Frontal cortex (tissue), 4 donors: ENCODE results near the gene MEIS1. TPM values are rescaled to one million over a fixed set of nuclear protein-coding genes. Genes with fewer than 3 reads are reported as not detected.

Experiments
- DNase-seq, 2 donors: peaks; one replicate each; pipeline ENCODE4 v3.0.0; 2012; ENCODE audit warnings: low spot score in 2 of 2
- FAIRE-seq: peaks from 2 replicates; lab custom pipeline; 2012; peaks lifted over from hg19 to GRCh38; lab: Jason Lieb, UNC
- total RNA-seq: library from RNA; depleted of rRNA; stranded (reverse); fragments of >200 nt; gene quantifications from one replicate; pipeline ENCODE4 v1.2.3, GENCODE V29; 2014
- donor health status: control.
- donor health status: control.
- donor health status: control.

The MEIS1 gene
- total RNA-seq, 1 donor from 2014 or later: 39.5 TPM

- FAIRE-seq: no peak
- no peak for DNase-seq
Measured at GRCh38 chr2:66528974-66529724, 94.2 kb downstream of the MEIS1 start.

GRCh38 chr2:66530651-66531050, 95.7 kb downstream of the MEIS1 start:
- FAIRE-seq (no peak), DNase-seq (no peak)

GRCh38 chr2:66531155-66531554, 96.2 kb downstream of the MEIS1 start:
- DNase-seq (no peak), FAIRE-seq (no peak)

- FAIRE-seq (no peak), DNase-seq (no peak)
Measured at GRCh38 chr2:66531567-66531966, 96.6 kb downstream of the MEIS1 start.

- FAIRE-seq (no peak), DNase-seq (no peak)
Measured at GRCh38 chr2:66532972-66533868, 98.3 kb downstream of the MEIS1 start.

- FAIRE-seq (no peak), DNase-seq (no peak)
Measured at GRCh38 chr2:66534461-66534860, 99.5 kb downstream of the MEIS1 start.

GRCh38 chr2:66535574-66536289, 100.8 kb downstream of the MEIS1 start:
- DNase-seq: no peak
- no peak for FAIRE-seq

- FAIRE-seq: no peak
- no peak for DNase-seq
Measured at GRCh38 chr2:66536290-66536673, 101.4 kb downstream of the MEIS1 start.

GRCh38 chr2:66536997-66537396, 102.1 kb downstream of the MEIS1 start:
- FAIRE-seq: no peak
- DNase-seq: no peak

GRCh38 chr2:66538291-66538690, 103.4 kb downstream of the MEIS1 start:
- no peak for FAIRE-seq
- no peak for DNase-seq

- no peak for FAIRE-seq
Measured at GRCh38 chr2:66539452-66539851, 104.5 kb downstream of the MEIS1 start.

GRCh38 chr2:66541646-66542045, 106.7 kb downstream of the MEIS1 start:
- peak; percentile 48 for FAIRE-seq
- peak; percentile 11 to 19 for DNase-seq

More at GRCh38 chr2:66539452-66539851, 104.5 kb downstream of the MEIS1 start:
- no peak for DNase-seq

GRCh38 chr2:66543257-66543767, 108.4 kb downstream of the MEIS1 start:
- no peak for FAIRE-seq

GRCh38 chr2:66544258-66544657, 109.3 kb downstream of the MEIS1 start:
- no peak for FAIRE-seq
- DNase-seq: no peak

More at GRCh38 chr2:66543257-66543767, 108.4 kb downstream of the MEIS1 start:
- no peak for DNase-seq

- FAIRE-seq (no peak), DNase-seq (no peak)
Measured at GRCh38 chr2:66545258-66545657, 110.3 kb downstream of the MEIS1 start.

- no peak for FAIRE-seq
Measured at GRCh38 chr2:66547118-66547517, 112.2 kb downstream of the MEIS1 start.

GRCh38 chr2:66547887-66548286, 113.0 kb downstream of the MEIS1 start:
- DNase-seq: no peak
- FAIRE-seq: no peak

More at GRCh38 chr2:66547118-66547517, 112.2 kb downstream of the MEIS1 start:
- no peak for DNase-seq

- FAIRE-seq (no peak), DNase-seq (no peak)
Measured at GRCh38 chr2:66548422-66548821, 113.5 kb downstream of the MEIS1 start.

GRCh38 chr2:66550826-66551225, 115.9 kb downstream of the MEIS1 start:
- no peak for DNase-seq
- FAIRE-seq: no peak

GRCh38 chr2:66553370-66553769, 118.4 kb downstream of the MEIS1 start:
- DNase-seq (no peak), FAIRE-seq (no peak)
